OCI-LY1 (cell line): ENCODE data around the gene SHOX.

Experiments used
- EZH2 ChIP-seq: fragments of 200-600 bp; sonication (generic), shearing (Covaris generic); IDR thresholded peaks from 2 replicates; pipeline ENCODE4 v1.8.0; 2017; ENCODE audit warnings: borderline replicate concordance, mixed run types, mild to moderate bottlenecking, antibody characterized with exemption, low read length, moderate library complexity, mixed read lengths
- TF ChIP-seq, protein P1 (sequence below): fragments of 200-600 bp; sonication (generic), shearing (Covaris generic); IDR thresholded peaks from 2 replicates; pipeline ENCODE4 v1.5.1; 2017; ENCODE audit warnings: mild to moderate bottlenecking, antibody characterized with exemption, low read length, moderate library complexity, mixed read lengths

GRCh38 chrX:637660-638481 lies 7.3 kb downstream of the SHOX start:
- TF ChIP-seq, protein P1, sequence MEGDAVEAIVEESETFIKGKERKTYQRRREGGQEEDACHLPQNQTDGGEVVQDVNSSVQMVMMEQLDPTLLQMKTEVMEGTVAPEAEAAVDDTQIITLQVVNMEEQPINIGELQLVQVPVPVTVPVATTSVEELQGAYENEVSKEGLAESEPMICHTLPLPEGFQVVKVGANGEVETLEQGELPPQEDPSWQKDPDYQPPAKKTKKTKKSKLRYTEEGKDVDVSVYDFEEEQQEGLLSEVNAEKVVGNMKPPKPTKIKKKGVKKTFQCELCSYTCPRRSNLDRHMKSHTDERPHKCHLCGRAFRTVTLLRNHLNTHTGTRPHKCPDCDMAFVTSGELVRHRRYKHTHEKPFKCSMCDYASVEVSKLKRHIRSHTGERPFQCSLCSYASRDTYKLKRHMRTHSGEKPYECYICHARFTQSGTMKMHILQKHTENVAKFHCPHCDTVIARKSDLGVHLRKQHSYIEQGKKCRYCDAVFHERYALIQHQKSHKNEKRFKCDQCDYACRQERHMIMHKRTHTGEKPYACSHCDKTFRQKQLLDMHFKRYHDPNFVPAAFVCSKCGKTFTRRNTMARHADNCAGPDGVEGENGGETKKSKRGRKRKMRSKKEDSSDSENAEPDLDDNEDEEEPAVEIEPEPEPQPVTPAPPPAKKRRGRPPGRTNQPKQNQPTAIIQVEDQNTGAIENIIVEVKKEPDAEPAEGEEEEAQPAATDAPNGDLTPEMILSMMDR = no peak
- no peak for TF ChIP-seq EZH2
